Stimulated activated CD8-positive, alpha-beta memory T cell treated with anti-CD3 and anti-CD28 coated beads, Interleukin-7, amount 100 ng/mL, for 24 hours (primary cell): Measurements from ENCODE around the gene PDE9A.

Experiments
- DNase-seq: peaks from one replicate; pipeline ENCODE4 v3.0.0-alpha.2; 2020; ENCODE audit warnings: low read depth

Gene PDE9A

GRCh38 chr21:42758721-42759593 is 105.5 kb downstream of the PDE9A start:
- DNase-seq, result no peak

DNA sequence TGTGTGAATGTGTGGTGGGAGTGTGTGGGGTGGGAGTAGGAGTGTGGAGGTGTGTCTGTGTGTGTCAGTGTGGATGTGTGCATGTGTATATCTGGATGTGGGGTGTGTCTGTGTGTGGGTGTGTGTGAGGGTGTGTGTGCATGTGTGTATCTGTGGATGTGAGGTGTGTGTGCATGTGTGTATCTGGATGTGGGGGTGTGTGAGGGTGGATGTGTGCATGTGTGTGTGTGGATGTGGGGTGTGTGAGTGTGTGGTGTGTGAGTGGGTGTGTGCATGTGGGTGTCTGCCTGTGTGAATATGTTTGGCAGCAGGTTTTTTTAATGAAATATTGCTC is 106.1 kb downstream of the PDE9A start:
- no peak for DNase-seq

GRCh38 chr21:42760361-42760950 is 107.0 kb downstream of the PDE9A start:
- DNase-seq, result no peak

GRCh38 chr21:42760951-42761751 is 107.7 kb downstream of the PDE9A start:
- no peak for DNase-seq

DNA sequence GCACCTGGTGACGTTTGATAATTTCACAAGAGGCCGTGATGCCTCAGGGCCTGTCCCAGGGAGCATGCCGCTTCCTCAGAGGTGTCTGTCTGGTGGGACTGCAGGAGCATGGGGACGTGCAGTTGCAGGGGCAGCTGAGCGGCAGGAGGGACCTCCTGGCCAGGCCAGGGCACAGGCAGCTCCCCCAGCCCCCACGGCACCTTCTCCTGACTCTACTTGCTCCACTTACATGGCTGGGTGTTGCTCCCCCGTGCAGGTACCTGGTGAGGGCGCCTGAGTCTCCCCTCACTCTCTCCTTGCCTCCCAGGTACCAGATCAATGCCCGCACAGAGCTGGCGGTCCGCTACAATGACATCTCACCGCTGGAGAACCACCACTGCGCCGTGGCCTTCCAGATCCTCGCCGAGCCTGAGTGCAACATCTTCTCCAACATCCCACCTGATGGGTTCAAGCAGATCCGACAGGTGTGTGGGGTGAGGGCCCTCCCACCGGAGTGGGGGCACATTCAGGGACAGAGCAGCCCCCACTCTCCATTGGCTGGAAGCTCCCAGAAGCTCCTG is 108.4 kb downstream of the PDE9A start:
- DNase-seq, result no peak

GRCh38 chr21:42763581-42764442 is 110.4 kb downstream of the PDE9A start:
- no peak for DNase-seq

- no peak for DNase-seq
These were observed 111.0 kb downstream of the PDE9A start for GRCh38 chr21:42764443-42764760.

DNA sequence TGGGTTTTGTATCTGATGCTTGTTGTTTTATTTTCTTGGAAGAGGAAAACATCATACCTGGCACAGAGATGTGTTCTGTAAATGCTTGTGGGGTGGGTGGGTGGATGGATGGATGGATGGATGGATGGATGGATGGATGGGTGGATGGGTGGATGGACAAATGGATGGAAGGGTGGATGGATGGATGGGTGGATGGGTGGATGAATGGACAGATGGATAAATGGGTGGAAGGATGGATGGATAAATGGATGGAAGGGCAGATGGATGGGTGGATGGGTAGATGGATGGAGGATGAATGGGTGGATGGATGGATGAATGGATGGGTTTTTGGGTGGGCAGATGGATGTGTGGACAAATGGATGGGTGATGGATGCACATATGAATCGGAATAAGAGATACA is 111.5 kb downstream of the PDE9A start:
- DNase-seq, result no peak

DNA sequence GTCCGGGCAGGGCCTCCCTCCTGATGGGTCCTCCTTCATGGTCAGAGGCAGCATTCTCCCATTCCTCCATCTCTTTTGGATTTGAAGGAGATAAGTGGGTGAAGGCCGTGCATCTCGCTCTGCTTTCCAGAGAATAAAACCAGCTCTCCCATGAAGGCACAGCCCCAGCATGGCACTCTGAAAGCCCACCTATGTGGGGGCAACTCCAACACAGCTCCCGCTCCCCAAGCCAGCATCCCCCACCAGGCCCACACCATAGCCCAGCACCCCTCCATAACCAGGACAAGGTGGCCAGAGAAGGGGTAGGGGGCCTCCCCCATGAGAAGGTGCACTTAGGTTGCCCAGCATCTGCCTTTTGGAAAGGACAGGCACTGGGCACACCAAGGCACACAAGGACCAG is 112.2 kb downstream of the PDE9A start:
- no peak for DNase-seq

DNA sequence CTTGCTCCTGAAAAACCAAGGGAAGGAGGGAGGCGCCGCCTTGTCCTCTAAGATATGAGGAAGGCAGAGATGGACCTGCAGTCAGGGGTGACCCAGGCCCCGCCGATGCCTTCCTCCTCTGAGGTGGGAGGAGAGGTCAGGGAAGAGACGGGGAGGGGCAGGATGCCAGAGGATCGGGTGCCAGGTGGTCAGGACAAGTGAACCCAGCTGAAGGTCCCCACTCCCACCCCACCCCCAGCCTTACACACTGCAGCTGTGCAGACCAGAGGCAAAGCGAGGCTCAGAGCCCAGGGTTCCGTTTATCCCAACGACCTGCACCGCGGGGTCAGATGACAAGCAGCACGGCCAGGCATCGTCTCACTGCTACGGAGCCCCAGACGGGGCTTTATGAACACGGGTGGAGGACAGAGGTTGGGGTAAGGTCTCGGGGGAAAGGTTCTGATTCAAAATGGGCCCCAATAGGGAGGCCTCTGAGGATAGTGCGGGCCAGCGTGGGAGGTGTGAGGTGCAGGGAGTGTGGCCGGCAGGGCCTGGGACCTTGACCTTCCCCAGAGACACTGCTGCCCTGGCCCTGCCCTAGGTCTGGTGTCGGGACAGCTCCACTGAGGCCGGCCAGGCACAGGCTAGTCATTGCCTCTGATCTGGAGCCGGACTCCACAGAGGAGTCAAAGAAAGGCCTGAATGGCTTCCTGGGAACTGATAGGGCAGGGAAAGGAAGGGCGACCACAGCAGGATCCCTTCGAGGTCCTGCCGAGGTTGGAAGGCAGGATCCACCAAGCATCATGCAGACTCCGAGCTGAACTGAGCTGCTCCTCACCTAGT is 113.5 kb downstream of the PDE9A start:
- DNase-seq, result no peak

DNA sequence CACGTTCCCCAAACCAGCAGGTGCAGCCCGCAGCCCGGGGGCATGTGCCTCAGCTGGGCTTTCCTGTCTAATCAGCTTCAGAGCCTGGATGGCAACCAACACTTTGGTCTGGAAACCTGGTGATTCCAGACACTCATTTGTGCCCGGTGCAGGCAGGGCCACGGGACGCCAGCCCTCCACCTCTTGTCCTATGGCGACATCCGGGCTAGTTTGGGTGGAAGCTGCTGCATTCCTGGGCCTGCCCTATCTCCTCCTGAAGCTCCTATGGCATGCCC is 114.1 kb downstream of the PDE9A start:
- no peak for DNase-seq

- no peak for DNase-seq
These were observed 115.1 kb downstream of the PDE9A start for GRCh38 chr21:42768324-42769121.

- DNase-seq, result no peak
These were observed 115.9 kb downstream of the PDE9A start for GRCh38 chr21:42769183-42769819.

- no peak for DNase-seq
These were observed 116.6 kb downstream of the PDE9A start for GRCh38 chr21:42769820-42770716.

- no peak for DNase-seq
These were observed 117.5 kb downstream of the PDE9A start for GRCh38 chr21:42770717-42771502.

DNA sequence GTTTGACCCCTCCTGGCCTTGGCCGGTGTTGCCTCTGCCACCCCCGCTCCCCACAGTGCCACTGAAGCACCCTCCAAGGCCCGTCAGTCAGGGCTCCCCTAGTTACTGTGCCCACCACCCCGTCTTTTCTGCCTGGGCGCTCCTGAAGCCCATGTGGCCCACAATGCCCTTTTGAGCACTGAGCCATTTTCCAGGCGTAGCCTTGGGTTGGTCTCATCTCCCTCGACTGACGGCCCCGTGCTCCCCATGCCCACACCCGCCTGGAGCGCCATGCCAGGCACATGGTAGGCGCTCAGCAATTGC is 118.0 kb downstream of the PDE9A start:
- DNase-seq, result no peak

DNA sequence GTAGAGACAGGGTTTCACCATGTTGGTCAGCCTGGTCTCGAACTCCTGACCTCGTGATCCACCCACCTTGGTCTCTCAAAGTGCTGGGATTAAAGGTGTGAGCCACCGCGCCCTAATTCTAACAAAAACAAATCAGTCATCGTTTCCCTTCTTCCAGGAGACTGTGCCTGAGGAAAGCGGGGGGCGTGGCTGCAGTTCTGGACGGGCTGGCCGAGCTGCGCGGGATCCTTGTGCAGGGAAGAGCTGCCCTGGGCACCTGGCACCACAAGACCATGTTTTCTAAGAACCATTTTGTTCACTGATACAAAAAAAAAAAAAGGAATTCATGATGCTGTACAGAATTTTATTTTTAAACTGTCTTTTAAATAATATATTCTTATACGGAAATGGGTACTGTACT is 121.7 kb downstream of the PDE9A start:
- DNase-seq, result no peak

- no peak for DNase-seq
These were observed 122.5 kb downstream of the PDE9A start for GRCh38 chr21:42775891-42776290.
